GM12873 (cell line): ENCODE results near the gene BORCS5.

Experiments
- TF ChIP-seq, protein P1 (sequence below): IDR thresholded peaks from 2 replicates; pipeline ENCODE4 v1.5.1; 2012; ENCODE audit warnings: low read depth, mild to moderate bottlenecking, moderate library complexity, low read length, control low read depth; ENCODE audit not compliant: insufficient read depth; ENCODE audit errors: missing control alignments

BORCS5 gene

DNA sequence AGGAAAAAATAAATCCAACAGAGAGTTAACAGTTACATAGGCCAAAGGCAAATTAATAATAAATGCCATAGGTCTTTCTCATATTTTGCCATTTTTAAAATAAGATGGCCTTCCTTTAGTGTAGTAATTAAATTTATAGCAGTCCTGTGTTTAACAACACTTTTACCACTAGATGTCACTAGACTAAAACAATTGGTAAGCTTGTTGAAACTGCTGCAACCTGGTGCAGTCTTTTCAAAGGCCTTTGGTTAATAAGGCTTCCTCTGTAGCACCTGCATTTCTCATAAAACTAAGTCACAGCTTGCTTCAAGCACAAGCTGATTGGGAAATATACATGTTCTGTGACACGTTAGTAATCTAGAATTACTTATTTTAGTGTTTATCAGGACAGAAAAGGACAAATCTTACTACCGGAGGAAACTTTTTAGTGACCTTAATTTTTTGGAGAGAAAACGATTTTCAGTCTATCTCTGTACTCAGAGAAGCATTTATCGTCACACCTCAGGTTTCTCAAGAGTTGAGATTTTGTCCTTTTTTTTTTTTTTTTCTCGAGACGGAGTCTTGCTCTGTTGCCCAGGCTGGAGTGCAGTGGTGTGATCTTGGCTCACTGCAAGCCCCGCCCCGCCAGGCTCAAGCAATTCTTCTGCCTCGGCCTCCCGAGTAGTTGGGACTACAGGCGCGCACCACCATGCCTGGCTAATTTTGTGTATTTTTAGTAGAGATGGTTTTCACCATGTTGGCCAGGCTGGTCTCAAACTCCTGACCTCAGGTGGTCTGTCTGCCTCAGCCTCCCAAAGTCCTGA, 20.0 kb downstream of the BORCS5 start:
- TF ChIP-seq, protein P1, sequence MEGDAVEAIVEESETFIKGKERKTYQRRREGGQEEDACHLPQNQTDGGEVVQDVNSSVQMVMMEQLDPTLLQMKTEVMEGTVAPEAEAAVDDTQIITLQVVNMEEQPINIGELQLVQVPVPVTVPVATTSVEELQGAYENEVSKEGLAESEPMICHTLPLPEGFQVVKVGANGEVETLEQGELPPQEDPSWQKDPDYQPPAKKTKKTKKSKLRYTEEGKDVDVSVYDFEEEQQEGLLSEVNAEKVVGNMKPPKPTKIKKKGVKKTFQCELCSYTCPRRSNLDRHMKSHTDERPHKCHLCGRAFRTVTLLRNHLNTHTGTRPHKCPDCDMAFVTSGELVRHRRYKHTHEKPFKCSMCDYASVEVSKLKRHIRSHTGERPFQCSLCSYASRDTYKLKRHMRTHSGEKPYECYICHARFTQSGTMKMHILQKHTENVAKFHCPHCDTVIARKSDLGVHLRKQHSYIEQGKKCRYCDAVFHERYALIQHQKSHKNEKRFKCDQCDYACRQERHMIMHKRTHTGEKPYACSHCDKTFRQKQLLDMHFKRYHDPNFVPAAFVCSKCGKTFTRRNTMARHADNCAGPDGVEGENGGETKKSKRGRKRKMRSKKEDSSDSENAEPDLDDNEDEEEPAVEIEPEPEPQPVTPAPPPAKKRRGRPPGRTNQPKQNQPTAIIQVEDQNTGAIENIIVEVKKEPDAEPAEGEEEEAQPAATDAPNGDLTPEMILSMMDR = peak; percentile 55

DNA sequence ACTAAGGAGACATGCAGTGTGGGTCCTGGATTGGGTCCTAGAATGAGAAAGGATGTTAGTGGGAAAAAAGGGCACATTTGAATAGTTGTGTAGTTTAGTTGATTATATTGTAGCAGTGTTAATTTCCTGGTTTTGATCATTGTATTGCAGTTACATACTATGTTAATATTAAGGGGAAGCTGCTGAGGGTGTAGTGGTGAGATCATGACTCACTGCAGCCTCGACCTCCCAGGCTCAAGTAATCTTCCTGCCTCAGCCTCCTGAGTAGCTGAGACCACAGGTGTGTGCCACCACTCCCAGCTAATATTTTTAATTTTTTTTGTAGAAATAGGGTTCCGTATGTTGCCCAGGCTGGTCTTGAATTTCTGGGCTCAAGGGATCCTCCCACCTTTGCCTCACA, 21.7 kb downstream of the BORCS5 start:
- TF ChIP-seq, protein P1 = no peak

DNA sequence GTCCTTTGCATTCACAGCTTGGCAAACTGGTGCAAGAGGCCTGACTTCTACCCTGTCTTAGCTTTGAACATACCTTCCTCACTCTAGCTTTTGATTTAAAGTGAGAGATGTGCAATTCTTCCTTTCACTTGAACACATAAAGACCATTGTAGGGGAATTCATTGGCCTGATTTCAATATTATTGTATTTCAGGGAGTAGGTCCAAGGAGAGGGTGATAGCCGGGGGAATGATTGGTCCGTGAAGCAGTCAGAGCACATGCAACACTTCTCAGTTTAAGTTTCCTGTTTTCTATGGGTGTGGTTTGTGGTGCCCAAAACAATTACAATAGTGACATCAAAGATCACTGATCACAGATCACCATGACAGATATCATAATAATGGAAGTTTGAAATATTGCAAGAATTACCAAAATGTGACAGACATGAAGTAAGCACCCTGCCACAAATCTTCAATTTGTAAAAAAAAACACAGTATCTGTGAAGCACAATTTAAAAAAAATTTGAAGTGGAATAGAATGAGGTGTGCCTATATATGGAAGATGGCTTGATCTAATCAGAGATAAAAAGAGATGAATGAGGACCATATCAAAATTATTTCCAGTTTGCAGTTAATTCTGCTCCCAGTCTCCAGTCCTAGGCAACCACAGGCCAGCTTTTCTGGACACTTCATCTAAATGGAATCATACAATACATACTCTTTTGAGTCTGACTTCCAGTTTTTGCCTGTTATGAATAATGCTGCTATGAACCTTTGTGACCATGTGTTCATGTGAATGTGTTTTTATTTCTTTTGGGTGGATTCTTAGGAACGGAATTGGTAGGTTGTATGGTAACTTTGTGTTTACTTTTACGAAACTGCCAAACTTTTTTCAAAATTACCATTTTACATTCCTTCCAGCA, 23.2 kb downstream of the BORCS5 start:
- TF ChIP-seq, protein P1 = no peak

DNA sequence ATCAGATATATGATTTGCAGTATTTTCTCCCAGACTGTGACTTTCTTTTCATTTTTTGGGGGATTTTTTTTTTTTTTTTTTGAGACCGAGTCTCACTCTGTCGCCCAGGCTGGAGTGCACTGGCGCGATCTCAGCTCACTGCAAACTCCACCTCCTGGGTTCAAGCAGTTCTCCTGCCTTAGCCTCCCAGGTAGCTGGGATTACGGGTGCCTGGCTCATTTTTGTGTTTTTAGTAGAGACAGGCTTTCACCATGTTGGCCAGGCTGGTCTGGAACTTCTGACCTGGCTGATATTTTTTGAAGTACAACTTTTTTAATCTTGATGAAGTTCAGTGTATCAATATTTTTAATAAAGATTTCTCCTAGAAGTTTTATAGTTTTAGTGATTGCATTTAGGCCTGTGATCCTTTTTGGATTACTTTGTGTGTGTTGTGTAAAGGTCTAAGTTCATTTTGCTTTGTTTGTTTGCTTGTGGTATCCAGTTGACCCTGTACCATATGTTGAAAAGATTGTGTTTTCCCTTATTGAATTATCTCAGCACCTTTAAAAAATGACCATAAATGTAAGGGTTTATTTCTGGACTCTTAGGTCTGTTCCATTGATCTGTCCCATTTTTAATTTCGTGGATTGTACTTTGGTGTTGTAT, 24.2 kb downstream of the BORCS5 start:
- TF ChIP-seq, protein P1 = no peak

DNA sequence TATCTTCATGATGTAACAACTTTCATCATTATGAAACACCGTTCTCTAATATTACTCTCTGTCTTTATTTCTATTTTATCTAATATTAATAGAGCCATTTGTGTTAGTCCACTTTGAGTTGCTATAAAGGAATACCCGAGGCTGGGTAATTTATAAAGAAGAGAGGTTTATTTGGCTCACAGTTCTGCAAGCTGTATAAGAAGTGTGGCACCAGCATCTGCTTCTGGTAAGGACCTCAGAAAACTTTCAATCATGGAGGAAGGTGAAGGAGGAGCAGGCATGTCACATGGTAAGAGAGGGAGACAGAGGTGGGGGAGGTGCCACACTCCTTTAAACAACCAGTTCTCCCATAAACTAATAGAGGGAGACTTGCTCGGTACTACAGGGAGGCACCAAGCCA, 25.1 kb downstream of the BORCS5 start:
- TF ChIP-seq, protein P1 = no peak

DNA sequence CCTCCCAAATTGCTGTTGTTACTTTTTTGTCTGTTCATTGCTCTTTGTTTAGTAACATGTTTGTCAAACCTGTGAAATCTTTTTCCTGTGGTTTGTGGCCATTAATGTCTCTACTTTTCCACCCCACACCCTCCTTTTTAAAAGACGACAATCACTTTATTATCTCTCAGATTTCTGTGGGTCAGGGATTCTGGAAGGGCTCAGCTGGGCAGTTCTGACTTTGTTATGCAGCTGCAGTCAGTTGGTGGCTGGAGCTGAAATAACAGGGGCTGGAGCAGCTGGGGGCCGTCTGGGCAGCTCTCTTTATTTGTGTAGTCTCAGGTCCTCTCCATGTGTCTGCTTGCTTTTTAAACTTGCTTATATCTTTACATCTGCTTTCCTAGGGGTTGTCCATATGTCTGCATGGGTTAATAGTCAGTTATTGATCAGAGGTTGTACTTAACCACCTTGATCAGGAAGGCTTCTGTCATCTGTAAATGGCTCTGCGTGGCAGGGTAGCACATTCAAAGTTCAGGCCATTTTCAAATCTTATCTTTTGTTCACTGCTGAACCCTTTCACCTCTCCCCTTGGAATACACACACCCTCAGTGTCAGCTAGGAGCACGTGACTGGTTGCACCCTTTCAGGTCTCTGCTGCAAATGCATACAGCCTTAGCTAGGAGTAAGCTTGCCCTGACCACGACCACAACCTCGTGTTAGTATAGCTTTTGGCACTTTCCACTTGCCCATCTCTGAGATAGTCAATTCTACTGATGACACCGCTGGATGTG, 27.9 kb downstream of the BORCS5 start:
- TF ChIP-seq, protein P1 = no peak

DNA sequence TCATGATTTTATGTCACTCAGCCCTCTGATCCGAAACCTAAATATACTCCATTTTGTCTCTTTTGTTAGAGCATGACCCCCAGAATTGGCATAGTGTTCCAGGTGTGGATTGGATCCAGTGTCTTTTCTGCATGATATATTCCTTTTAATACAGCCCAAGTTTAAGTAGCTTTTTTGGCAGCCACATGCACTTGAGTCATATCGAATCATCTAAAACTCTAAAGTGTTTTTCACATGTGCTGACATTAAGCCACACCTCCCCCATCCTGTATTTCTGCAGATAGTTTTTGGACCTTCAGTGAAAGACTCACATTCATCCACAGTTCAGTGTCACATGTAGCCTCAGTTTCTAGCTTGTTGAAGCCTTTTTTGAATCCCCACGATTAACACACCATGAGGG, 30.6 kb downstream of the BORCS5 start:
- TF ChIP-seq, protein P1 = no peak
